GM23338 (cell line): ENCODE measurements around the gene ARHGEF39. TPM values are rescaled to one million over a fixed set of nuclear protein-coding genes. Genes with fewer than 3 reads are reported as not detected.

ENCODE experiments used
- ATAC-seq: fragments of 200-7000 bp; cut with Tn5 transposase; 3 replicates; pipeline ENCODE4 v1.9.1; 2020
- DNase-seq: peaks from one replicate; pipeline ENCODE4 v3.0.0-alpha.2; 2015; ENCODE audit warnings: low spot score
- H2AFZ ChIP-seq: fragments of 200-600 bp; sonication (generic); 2 replicates; pipeline ENCODE4 v1.8.0; 2016; ENCODE audit warnings: antibody characterized with exemption, mild to moderate bottlenecking, moderate library complexity
- H3F3A ChIP-seq: fragments of 200-600 bp; sonication (generic); replicated peaks from 2 replicates; pipeline ENCODE4 v1.8.0; 2017; ENCODE audit warnings: antibody characterized with exemption, mixed run types, low read depth
- H3K27ac ChIP-seq: fragments of 200-600 bp; sonication (generic); 2 replicates; pipeline ENCODE4 v1.6.1; 2016; ENCODE audit warnings: low read depth
- H3K27me3 ChIP-seq: fragments of 200-600 bp; sonication (generic); 2 replicates; pipeline ENCODE4 v1.8.0; 2016; ENCODE audit warnings: mild to moderate bottlenecking, mixed run types, moderate library complexity; ENCODE audit not compliant: insufficient read depth
- H3K36me3 ChIP-seq: fragments of 200-600 bp; sonication (generic); 2 replicates; pipeline ENCODE4 v1.8.0; 2016; ENCODE audit warnings: mild to moderate bottlenecking; ENCODE audit not compliant: insufficient read depth
- H3K4me1 ChIP-seq: fragments of 200-600 bp; sonication (generic); 2 replicates; pipeline ENCODE4 v1.8.0; 2016; ENCODE audit warnings: mild to moderate bottlenecking, moderate library complexity; ENCODE audit not compliant: insufficient read depth
- H3K4me2 ChIP-seq: fragments of 200-600 bp; sonication (generic); 2 replicates; pipeline ENCODE4 v1.7.1; 2017; ENCODE audit warnings: mixed run types
- H3K4me3 ChIP-seq: fragments of 200-600 bp; sonication (generic); 2 replicates; pipeline ENCODE4 v1.6.1; 2016; ENCODE audit warnings: mixed run types
- H3K79me2 ChIP-seq: fragments of 200-600 bp; sonication (generic); replicated peaks from 2 replicates; pipeline ENCODE4 v1.8.0; 2017; ENCODE audit warnings: mild to moderate bottlenecking; ENCODE audit not compliant: insufficient read depth
- H3K9me2 ChIP-seq: fragments of 200-600 bp; sonication (generic); 2 replicates; pipeline ENCODE4 v1.8.0; 2017; ENCODE audit not compliant: insufficient read depth
- H4K20me1 ChIP-seq: fragments of 200-600 bp; sonication (generic); replicated peaks from 2 replicates; pipeline ENCODE4 v1.8.0; 2017; ENCODE audit warnings: mild to moderate bottlenecking; ENCODE audit not compliant: insufficient read depth
- H3K27ac Mint-ChIP-seq: 2 replicates; pipeline ENCODE4 v1.8.0; 2020; ENCODE audit warnings: inconsistent platforms, mild to moderate bottlenecking, moderate library complexity, mixed read lengths
- H3K27me3 Mint-ChIP-seq: 3 replicates; pipeline ENCODE4 v1.8.0; 2022; ENCODE audit warnings: low read depth, mild to moderate bottlenecking, moderate library complexity, mixed read lengths, inconsistent platforms; ENCODE audit not compliant: insufficient read depth, poor library complexity
- H3K36me3 Mint-ChIP-seq: 3 replicates; pipeline ENCODE4 v1.8.0; 2021; ENCODE audit warnings: low read depth, mild to moderate bottlenecking, inconsistent platforms, moderate library complexity, mixed read lengths
- H3K4me1 Mint-ChIP-seq: 3 replicates; pipeline ENCODE4 v1.8.0; 2020; ENCODE audit warnings: mild to moderate bottlenecking, inconsistent platforms, mixed read lengths
- H3K4me3 Mint-ChIP-seq: 3 replicates; pipeline ENCODE4 v1.8.0; 2021; ENCODE audit warnings: moderate library complexity, mild to moderate bottlenecking, inconsistent platforms, mixed read lengths
- H3K9me3 Mint-ChIP-seq: 3 replicates; pipeline ENCODE4 v1.8.0; 2020; ENCODE audit warnings: moderate library complexity, mild to moderate bottlenecking, inconsistent platforms, mixed read lengths
- CREB1 ChIP-seq: fragments of 250-450 bp; sonication (Bioruptor Pico); IDR thresholded peaks from 2 replicates; pipeline ENCODE4 v1.5.0; 2020; ENCODE audit warnings: low read depth, mild to moderate bottlenecking, moderate library complexity
- EZH2 ChIP-seq: fragments of 200-600 bp; sonication (generic); IDR thresholded peaks from one replicate; pipeline ENCODE4 v1.8.0; 2017; ENCODE audit warnings: antibody characterized with exemption, mild to moderate bottlenecking, low read depth; ENCODE audit not compliant: unreplicated experiment
- JUNB ChIP-seq: IDR thresholded peaks from one replicate; pipeline ENCODE4 v1.6.1; 2016; ENCODE audit warnings: antibody characterized with exemption; ENCODE audit not compliant: unreplicated experiment
- ZNF114 ChIP-seq: fragments of 250-450 bp; sonication (Bioruptor Pico); IDR thresholded peaks from 2 replicates; pipeline ENCODE4 v1.5.0; 2020; ENCODE audit warnings: mild to moderate bottlenecking, moderate library complexity
- ZNF331 ChIP-seq: fragments of 250-450 bp; sonication (Bioruptor Pico); IDR thresholded peaks from 2 replicates; pipeline ENCODE4 v1.5.0; 2020; ENCODE audit warnings: low read depth, mild to moderate bottlenecking, moderate library complexity
- polyA plus RNA-seq: library from polyadenylated mRNA; unstranded; fragments of >200 nt; fragmentation: Nextera tagmentation; extraction: Ambion mirVana; gene quantifications from 2 replicates; pipeline ENCODE4 v1.2.1, GENCODE V29; 2016
- total RNA-seq: library from RNA; depleted of rRNA; stranded (reverse); fragments of >200 nt; shearing (Covaris generic); gene quantifications from 2 replicates; pipeline ENCODE4 v1.2.3, GENCODE V29; 2014
- TF ChIP-seq, protein P1 (sequence below): fragments of 250-450 bp; sonication (Bioruptor Pico); IDR thresholded peaks from 2 replicates; pipeline ENCODE4 v1.5.0; 2020; ENCODE audit warnings: mild to moderate bottlenecking, moderate library complexity
- TF ChIP-seq, protein P2 (sequence below): IDR thresholded peaks from one replicate; pipeline ENCODE4 v1.6.1; 2018; ENCODE audit warnings: antibody characterized with exemption; ENCODE audit not compliant: unreplicated experiment

ARHGEF39 gene
- total and polyA plus RNA-seq, 2 experiments from 2014 or later, result 16.8 to 31.0 TPM

DNA sequence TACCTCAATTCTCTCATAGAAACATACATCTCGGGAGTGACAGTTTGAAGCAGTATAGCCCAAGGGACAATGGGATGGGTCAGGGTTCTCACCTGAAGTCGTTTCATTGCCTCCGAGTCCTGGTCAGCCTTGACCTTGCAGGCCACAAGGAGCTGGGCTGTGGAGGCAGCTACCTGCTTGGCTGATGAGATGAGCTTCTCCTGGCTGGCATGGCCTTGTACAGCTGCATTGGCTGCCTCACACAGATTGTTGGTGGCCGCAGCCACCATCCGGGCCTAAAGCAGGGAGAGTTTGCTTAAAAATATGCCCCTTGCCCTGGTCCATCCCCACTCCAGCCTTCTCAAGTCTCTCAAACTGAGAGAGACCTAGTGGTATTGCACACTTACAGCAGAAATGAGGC, 33.2 kb upstream of the ARHGEF39 start (continued):
- TF ChIP-seq, protein P1, sequence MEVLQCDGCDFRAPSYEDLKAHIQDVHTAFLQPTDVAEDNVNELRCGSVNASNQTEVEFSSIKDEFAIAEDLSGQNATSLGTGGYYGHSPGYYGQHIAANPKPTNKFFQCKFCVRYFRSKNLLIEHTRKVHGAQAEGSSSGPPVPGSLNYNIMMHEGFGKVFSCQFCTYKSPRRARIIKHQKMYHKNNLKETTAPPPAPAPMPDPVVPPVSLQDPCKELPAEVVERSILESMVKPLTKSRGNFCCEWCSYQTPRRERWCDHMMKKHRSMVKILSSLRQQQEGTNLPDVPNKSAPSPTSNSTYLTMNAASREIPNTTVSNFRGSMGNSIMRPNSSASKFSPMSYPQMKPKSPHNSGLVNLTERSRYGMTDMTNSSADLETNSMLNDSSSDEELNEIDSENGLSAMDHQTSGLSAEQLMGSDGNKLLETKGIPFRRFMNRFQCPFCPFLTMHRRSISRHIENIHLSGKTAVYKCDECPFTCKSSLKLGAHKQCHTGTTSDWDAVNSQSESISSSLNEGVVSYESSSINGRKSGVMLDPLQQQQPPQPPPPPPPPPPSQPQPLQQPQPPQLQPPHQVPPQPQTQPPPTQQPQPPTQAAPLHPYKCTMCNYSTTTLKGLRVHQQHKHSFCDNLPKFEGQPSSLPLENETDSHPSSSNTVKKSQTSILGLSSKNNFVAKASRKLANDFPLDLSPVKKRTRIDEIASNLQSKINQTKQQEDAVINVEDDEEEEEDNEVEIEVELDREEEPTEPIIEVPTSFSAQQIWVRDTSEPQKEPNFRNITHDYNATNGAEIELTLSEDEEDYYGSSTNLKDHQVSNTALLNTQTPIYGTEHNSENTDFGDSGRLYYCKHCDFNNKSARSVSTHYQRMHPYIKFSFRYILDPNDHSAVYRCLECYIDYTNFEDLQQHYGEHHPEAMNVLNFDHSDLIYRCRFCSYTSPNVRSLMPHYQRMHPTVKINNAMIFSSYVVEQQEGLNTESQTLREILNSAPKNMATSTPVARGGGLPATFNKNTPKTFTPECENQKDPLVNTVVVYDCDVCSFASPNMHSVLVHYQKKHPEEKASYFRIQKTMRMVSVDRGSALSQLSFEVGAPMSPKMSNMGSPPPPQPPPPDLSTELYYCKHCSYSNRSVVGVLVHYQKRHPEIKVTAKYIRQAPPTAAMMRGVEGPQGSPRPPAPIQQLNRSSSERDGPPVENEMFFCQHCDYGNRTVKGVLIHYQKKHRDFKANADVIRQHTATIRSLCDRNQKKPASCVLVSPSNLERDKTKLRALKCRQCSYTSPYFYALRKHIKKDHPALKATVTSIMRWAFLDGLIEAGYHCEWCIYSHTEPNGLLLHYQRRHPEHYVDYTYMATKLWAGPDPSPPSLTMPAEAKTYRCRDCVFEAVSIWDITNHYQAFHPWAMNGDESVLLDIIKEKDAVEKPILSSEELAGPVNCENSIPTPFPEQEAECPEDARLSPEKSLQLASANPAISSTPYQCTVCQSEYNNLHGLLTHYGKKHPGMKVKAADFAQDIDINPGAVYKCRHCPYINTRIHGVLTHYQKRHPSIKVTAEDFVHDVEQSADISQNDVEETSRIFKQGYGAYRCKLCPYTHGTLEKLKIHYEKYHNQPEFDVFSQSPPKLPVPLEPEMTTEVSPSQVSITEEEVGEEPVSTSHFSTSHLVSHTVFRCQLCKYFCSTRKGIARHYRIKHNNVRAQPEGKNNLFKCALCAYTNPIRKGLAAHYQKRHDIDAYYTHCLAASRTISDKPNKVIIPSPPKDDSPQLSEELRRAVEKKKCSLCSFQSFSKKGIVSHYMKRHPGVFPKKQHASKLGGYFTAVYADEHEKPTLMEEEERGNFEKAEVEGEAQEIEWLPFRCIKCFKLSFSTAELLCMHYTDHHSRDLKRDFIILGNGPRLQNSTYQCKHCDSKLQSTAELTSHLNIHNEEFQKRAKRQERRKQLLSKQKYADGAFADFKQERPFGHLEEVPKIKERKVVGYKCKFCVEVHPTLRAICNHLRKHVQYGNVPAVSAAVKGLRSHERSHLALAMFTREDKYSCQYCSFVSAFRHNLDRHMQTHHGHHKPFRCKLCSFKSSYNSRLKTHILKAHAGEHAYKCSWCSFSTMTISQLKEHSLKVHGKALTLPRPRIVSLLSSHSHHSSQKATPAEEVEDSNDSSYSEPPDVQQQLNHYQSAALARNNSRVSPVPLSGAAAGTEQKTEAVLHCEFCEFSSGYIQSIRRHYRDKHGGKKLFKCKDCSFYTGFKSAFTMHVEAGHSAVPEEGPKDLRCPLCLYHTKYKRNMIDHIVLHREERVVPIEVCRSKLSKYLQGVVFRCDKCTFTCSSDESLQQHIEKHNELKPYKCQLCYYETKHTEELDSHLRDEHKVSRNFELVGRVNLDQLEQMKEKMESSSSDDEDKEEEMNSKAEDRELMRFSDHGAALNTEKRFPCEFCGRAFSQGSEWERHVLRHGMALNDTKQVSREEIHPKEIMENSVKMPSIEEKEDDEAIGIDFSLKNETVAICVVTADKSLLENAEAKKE (CRISPR knock-in tag), result no peak
- TF ChIP-seq CREB1 (CRISPR knock-in tag), result no peak
- TF ChIP-seq, protein P2, sequence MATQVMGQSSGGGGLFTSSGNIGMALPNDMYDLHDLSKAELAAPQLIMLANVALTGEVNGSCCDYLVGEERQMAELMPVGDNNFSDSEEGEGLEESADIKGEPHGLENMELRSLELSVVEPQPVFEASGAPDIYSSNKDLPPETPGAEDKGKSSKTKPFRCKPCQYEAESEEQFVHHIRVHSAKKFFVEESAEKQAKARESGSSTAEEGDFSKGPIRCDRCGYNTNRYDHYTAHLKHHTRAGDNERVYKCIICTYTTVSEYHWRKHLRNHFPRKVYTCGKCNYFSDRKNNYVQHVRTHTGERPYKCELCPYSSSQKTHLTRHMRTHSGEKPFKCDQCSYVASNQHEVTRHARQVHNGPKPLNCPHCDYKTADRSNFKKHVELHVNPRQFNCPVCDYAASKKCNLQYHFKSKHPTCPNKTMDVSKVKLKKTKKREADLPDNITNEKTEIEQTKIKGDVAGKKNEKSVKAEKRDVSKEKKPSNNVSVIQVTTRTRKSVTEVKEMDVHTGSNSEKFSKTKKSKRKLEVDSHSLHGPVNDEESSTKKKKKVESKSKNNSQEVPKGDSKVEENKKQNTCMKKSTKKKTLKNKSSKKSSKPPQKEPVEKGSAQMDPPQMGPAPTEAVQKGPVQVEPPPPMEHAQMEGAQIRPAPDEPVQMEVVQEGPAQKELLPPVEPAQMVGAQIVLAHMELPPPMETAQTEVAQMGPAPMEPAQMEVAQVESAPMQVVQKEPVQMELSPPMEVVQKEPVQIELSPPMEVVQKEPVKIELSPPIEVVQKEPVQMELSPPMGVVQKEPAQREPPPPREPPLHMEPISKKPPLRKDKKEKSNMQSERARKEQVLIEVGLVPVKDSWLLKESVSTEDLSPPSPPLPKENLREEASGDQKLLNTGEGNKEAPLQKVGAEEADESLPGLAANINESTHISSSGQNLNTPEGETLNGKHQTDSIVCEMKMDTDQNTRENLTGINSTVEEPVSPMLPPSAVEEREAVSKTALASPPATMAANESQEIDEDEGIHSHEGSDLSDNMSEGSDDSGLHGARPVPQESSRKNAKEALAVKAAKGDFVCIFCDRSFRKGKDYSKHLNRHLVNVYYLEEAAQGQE, result no peak
- no peak for TF ChIP-seq JUNB

DNA sequence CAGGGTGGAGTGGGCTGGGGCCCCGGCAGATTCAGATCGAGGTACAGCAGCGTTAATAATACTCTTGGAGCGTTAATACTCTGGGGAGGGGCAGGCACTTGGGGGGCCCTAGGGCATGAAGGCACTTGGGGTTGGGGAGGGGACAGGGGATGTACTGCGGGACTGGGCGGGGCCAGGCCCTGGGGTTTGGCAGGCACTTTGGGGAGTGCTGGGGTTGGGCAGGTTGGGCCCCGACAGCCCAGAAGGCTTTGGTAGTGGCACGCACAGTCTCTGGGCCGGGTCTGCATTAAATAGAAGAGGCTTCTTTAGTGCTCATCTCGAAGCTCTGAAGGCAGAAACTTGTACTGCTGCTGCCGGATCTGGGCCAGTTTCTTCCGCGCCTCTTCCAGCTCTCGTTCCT, 32.5 kb upstream of the ARHGEF39 start:
- H3K9me3 Mint-ChIP-seq, result no peaks in the 10 kb centered on the region
- H3K4me2 ChIP-seq, result no peak overlapping the region
- DNase-seq, result no peak
- no peaks in the 10 kb centered on the region for H3K9me2 ChIP-seq
- no peaks in the 10 kb centered on the region; the same call in none of the 3 replicates for H3K36me3 Mint-ChIP-seq
- no peak for ATAC-seq
- no peak overlapping the region for H3K27ac Mint-ChIP-seq
- H3K4me3 ChIP-seq, result no peak overlapping the region
- H3F3A ChIP-seq, result peaks cover 6% of the 10 kb centered on the region
- no peak overlapping the region for H2AFZ ChIP-seq
- H4K20me1 ChIP-seq, result no peaks in the 10 kb centered on the region
- H3K79me2 ChIP-seq, result no peaks in the 10 kb centered on the region
- H3K27me3 ChIP-seq, result no peaks in the 10 kb centered on the region
- H3K36me3 ChIP-seq, result peaks cover 31% of the 10 kb centered on the region; the same call in 1 of the 2 replicates
- H3K27me3 Mint-ChIP-seq, result peaks cover 5% of the 10 kb centered on the region
- no peak overlapping the region for H3K27ac ChIP-seq
- H3K4me1 Mint-ChIP-seq, result no peaks in the 10 kb centered on the region
- no peaks in the 10 kb centered on the region for H3K4me1 ChIP-seq
- no peak overlapping the region for H3K4me3 Mint-ChIP-seq
- no peak for TF ChIP-seq ZNF114
- no peak for TF ChIP-seq ZNF331 (CRISPR knock-in tag)
- no peak for TF ChIP-seq EZH2
- TF ChIP-seq, protein P2, result no peak
